Body of pancreas (tissue), 4 donors: Measurements from ENCODE around the gene ATP5PB. TPM values are rescaled to one million over a fixed set of nuclear protein-coding genes. Genes with fewer than 3 reads are reported as not detected.
A peak's percentile ranks its signal among the peaks of the same experiment; 100 is the strongest.

Experiments
- ATAC-seq: fragments of 150-250 bp; one replicate; pipeline ENCODE4 v1.9.1; 2016
- DNase-seq, 4 donors: peaks; one replicate each; pipeline ENCODE4 v3.0.0-alpha.2; 2019
- H3K27ac ChIP-seq, 4 donors: fragments of 200-600 bp; sonication (generic); 1 replicate in 3 of 4; 2 replicates in 1 of 4; pipeline versions ENCODE4 v1.5.1 to v1.6.1; 2016 to 2019; ENCODE audit warnings: mild to moderate bottlenecking in 1 of 4, mixed read lengths in 1 of 4, moderate library complexity in 1 of 4
- H3K27me3 ChIP-seq, 2 donors: fragments of 200-600 bp; sonication (generic); one replicate each; pipeline ENCODE4 v1.6.0; 2016; ENCODE audit warnings: mild to moderate bottlenecking in 1 of 2
- H3K36me3 ChIP-seq, 2 donors: fragments of 200-600 bp; sonication (generic); replicated peaks in 1 of 2; 2 replicates each; pipeline ENCODE4 v1.5.1; 2016; ENCODE audit warnings: low read depth in 2 of 2; ENCODE audit not compliant: insufficient read depth in 1 of 2
- H3K4me1 ChIP-seq: fragments of 200-600 bp; sonication (generic); one replicate; pipeline ENCODE4 v1.6.0; 2016
- H3K4me3 ChIP-seq, 2 donors: fragments of 200-600 bp; sonication (generic); 1 replicate in 1 of 2; 2 replicates in 1 of 2; pipeline ENCODE4 v1.5.1; 2016 to 2019
- H3K9me3 ChIP-seq, 3 donors: fragments of 200-600 bp; sonication (generic); 1 replicate in 2 of 3; 2 replicates in 1 of 3; pipeline ENCODE4 v1.5.1; 2016
- POLR2A ChIP-seq, 3 donors: fragments of 450-650 bp; IDR thresholded peaks; one replicate each; pipeline ENCODE4 v1.6.1; 2016; ENCODE audit warnings: antibody characterized with exemption in 3 of 3, mild to moderate bottlenecking in 2 of 3
- WGBS, 2 donors: methylation state at CpG; one replicate each; pipeline ENCODE4 v1.1.5; 2017; 5-methylcytosine and 5-hydroxymethylcytosine counted together
- intact Hi-C: fragments of 100-400 bp; cut with DNase I; formaldehyde crosslinking; loops from one replicate; pipeline ENCODE4 v1.15.1; 2023
- total RNA-seq, 2 donors: library from RNA; depleted of rRNA; stranded (reverse); fragments of >200 nt; gene quantifications; one replicate each; pipeline ENCODE4 v1.1.0, GENCODE V29; 2016
- TF ChIP-seq, protein P1 (sequence below), 7 experiments: fragments of 450-650 bp in 4 of 7; fragments of 200-600 bp in 3 of 7; sonication (generic) in 3 of 7; IDR thresholded peaks; one replicate each; pipeline ENCODE4 v1.5.1; 2016 to 2019; ENCODE audit warnings: antibody characterized with exemption in 7 of 7

ATP5PB gene
- total RNA-seq, 2 donors from 2014 or later: 55.0 to 91.0 TPM

DNA sequence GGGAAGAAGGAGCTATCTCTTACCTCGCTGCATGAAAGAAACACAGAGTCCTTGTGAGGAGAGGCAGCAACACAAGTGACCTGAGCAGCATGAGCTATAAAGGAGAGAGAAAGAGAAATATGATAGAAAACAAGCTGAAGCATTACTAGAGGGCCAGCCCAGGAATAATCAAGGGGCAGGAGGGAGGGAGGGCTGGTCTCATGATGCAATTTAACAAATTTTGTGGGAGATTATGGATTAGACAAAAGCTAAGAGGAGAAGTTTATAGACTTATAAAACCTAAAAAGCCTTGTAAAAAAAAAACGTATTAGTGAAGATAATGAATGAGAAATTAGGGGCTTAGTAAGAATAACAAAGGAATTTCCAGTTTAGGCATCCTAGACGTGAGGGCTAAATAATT lies 5.2 kb upstream of the ATP5PB start:
- intact Hi-C loops: no loop called here

DNA sequence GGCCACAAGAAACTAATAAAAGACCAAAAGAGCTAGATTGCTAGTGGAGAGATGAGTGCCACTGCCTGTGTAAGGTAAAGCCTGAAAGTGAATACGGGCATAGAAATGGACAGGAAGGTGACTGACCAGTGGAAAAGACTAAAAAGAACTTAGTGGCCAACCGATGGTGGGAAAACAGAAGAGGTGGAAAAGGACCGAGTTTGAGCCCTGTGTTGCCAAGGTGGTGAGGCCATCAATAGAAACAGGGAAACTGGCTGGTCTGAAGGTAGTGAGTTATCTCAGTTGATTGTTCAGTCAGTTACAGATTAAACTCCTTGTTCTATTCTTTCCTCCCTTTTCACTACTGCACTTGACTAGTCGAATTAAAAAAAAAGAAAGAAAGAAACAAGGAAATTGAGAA lies 2.7 kb upstream of the ATP5PB start:
- DNase-seq (no peak), ATAC-seq (no peak)
- Histone ChIP-seq H3K27ac (peak overlapping the region in 2 of 4 donors; percentile 2 to 29), H3K27me3 (no peaks in the 10 kb centered on the region), H3K9me3 (no peaks in the 10 kb centered on the region), H3K36me3 (peaks cover 0 to 12% of the 10 kb centered on the region in 2 donors), H3K4me3 (no peak overlapping the region), H3K4me1 (peaks cover 38% of the 10 kb centered on the region)
- TF ChIP-seq, protein P1, sequence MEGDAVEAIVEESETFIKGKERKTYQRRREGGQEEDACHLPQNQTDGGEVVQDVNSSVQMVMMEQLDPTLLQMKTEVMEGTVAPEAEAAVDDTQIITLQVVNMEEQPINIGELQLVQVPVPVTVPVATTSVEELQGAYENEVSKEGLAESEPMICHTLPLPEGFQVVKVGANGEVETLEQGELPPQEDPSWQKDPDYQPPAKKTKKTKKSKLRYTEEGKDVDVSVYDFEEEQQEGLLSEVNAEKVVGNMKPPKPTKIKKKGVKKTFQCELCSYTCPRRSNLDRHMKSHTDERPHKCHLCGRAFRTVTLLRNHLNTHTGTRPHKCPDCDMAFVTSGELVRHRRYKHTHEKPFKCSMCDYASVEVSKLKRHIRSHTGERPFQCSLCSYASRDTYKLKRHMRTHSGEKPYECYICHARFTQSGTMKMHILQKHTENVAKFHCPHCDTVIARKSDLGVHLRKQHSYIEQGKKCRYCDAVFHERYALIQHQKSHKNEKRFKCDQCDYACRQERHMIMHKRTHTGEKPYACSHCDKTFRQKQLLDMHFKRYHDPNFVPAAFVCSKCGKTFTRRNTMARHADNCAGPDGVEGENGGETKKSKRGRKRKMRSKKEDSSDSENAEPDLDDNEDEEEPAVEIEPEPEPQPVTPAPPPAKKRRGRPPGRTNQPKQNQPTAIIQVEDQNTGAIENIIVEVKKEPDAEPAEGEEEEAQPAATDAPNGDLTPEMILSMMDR (IDR thresholded peaks at IDR 0.05): no peak
- TF ChIP-seq POLR2A (IDR thresholded peaks at IDR 0.05): no peak
- WGBS, 2 donors: 38 to 53% methylated on average over 4 of the region's 4 CpGs
- intact Hi-C loops: no loop called here

More for the DNA sequence above, 5.2 kb upstream of the ATP5PB start:
- TF ChIP-seq, protein P1 (IDR thresholded peaks at IDR 0.05): no peak
- TF ChIP-seq POLR2A (IDR thresholded peaks at IDR 0.05): no peak
- WGBS, 2 donors: 85 to 88% methylated on average over 3 of the region's 3 CpGs
- DNase-seq: no peak
- H3K36me3 ChIP-seq: peaks cover 0 to 22% of the 10 kb centered on the region in 2 donors
- H3K9me3 ChIP-seq: no peaks in the 10 kb centered on the region
- H3K27me3 ChIP-seq: no peaks in the 10 kb centered on the region
- H3K4me3 ChIP-seq: no peak overlapping the region
- no peak overlapping the region for H3K27ac ChIP-seq
- no peak for ATAC-seq
- H3K4me1 ChIP-seq: peaks cover 22% of the 10 kb centered on the region

DNA sequence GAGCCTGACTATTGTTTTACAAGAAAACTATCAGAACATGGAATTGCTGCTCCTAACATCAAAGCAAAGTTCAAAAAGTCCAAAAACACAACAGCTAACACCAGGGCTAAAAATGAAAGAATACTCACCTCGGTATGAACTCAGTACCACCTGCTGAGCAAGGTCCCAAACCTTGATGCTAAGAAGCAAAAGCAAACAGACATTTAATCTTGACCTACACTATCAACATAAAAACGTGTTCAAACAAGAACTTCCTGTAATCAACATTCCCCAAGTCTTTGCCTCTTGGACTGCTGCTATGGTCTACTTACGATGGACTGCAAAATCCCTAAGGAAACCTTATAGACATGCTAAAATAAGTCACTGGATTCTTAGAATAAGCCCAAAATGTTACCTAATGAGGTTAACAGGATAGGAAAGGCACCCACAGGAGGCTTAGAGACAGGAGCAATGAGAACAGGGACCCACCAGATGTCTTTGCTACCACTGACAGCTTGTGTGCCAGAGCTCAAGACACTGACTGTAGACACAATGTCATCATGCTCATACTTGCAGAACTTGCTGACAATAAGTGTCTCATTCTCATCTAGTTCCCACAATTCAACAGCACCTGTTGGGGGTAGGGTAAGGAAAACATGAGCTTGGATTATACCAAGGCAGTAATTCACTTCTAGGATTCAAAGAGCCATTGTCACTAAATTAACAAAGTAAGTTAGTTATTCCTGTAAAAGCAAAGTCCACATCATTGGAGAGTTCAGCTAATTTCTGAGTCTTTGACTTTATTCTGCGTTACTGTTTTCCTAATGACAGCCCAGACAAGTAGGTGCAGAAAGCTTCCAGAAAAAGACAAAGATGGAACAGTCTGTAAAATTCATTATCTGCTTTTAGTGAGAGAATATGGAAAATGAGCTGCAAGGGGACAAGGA lies 2.0 kb upstream of the ATP5PB start:
- Histone ChIP-seq H3K4me3 (no peak overlapping the region), H3K4me1 (peaks cover 45% of the 10 kb centered on the region)
- WGBS, 2 donors: 36 to 39% methylated on average over 4 of the region's 4 CpGs

DNA sequence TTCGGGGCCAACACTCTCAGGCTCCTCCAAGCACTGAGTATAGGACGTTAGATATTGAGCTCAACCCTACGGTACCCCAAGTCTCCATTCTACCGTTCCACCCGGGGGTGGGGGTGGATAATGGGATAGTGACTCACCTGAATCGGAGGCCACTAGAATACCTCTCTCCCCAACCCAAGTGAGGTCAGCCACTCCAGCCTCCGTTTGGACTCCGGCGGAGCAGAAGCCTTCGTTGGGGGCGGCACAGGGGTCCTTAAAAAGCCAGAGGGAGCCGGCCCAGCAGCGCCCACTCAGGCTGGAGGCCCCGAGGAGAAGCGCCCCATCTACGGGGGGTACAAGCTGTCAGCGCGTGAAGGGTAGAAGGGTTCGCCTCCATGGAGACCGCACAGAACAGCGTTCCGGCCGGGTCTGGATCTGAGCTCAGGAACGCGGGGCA lies 764 bp upstream of the ATP5PB start:
- ATAC-seq (peak; percentile 2), DNase-seq (no peak)
- intact Hi-C loops: no loop called here
- Histone ChIP-seq H3K27me3 (no peaks in the 10 kb centered on the region), H3K4me1 (peaks cover 50% of the 10 kb centered on the region), H3K9me3 (no peaks in the 10 kb centered on the region), H3K4me3 (peak overlapping the region; percentile 85 to 90), H3K36me3 (peaks cover 0 to 5% of the 10 kb centered on the region in 2 donors), H3K27ac (peak overlapping the region; percentile 21 to 86 (median 70))
- TF ChIP-seq, protein P1 (IDR thresholded peaks at IDR 0.05): no peak
- TF ChIP-seq POLR2A (IDR thresholded peaks at IDR 0.05): no peak
- WGBS, 2 donors: 0 to 1% methylated on average over 11 to 25 of the region's 25 CpGs

More for the DNA sequence above, 2.0 kb upstream of the ATP5PB start:
- Histone ChIP-seq H3K27me3 (no peaks in the 10 kb centered on the region), H3K27ac (peak overlapping the region in 1 of 4 donors; percentile 2), H3K9me3 (no peaks in the 10 kb centered on the region), H3K36me3 (peaks cover 0 to 12% of the 10 kb centered on the region in 2 donors)
- no peak for ATAC-seq
- intact Hi-C loops: no loop called here
- DNase-seq: peak in 2 of 4 donors; percentile 25 to 29
- no peak for TF ChIP-seq POLR2A (IDR thresholded peaks at IDR 0.05)
- TF ChIP-seq, protein P1 (IDR thresholded peaks at IDR 0.05): no peak
